ENCODE measurements around the gene RADIL.

- no peak for TF ChIP-seq CTCF (IDR thresholded peaks at IDR 0.05)
- no peak for TF ChIP-seq POLR2A (IDR thresholded peaks at IDR 0.05)
- TF ChIP-seq EP300 (IDR thresholded peaks at IDR 0.05), result no peak
- TF ChIP-seq POLR2AphosphoS5 (IDR thresholded peaks at IDR 0.05), result no peak
Observed at GRCh38 chr7:4871930-4872675, 11.4 kb downstream of the RADIL start.

Data from stomach (tissue), 4 donors.